Amniotic stem cell (primary cell): ENCODE data around the gene GPS1.

Experiments used
- DNase-seq: peaks from one replicate; lab custom pipeline; 2025; lab: John Stamatoyannopoulos, UW

Gene GPS1

DNA sequence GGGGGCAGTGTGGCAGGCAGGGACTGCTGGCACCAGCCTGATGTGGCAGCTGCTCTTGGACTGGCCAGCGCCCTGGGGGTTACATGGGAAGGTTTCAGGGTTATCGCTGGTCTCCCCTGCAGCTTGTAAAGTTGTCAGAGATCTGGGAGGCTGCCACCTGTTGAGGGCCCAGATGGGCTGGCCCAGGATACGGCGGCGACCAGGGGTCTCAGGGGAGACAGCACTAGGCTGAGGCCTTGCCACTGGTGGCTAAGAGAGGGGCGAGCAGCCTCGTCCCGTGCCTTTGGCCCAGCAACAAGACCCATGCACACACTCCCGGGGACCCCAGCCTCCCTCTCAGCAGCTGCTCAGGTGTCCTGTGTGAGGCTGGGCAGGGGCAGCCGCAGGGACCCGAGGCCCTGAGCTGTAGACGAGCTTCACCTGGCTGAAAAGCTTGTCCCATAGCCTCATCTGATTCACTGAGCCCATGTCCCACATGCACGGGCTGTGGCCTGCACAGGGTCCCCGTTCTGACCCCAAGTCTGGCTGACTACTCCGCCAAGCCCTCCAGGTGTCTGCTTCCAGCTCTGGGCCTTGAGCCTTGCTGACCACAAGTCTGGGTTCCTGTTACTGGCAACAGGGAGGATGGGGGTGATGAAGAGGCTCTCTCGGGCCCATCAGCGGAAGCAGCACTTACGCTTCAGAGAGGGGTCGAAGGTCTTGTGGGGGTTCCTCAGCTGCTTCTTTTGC is 7.7 kb downstream of the GPS1 start:
- no peak for DNase-seq

DNA sequence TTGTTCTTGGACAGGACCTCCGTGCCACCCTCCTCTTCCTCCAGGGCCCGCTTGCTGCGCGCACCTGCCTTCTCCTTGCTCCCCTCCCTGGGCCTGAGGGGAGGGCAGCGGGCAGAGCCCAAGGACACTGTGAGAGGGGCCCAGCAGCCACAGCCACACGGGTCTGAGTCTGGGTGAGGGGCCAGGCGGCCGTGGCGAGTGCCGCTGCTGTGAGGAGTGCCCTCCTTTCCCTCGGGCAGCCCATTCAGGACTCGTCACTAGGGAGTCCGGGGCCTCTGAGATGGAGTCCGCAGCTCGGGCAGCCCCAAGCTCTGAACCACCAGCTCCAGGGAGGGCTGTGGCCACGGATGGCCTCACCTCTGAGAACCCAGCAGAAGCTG is 8.3 kb downstream of the GPS1 start:
- no peak for DNase-seq

DNA sequence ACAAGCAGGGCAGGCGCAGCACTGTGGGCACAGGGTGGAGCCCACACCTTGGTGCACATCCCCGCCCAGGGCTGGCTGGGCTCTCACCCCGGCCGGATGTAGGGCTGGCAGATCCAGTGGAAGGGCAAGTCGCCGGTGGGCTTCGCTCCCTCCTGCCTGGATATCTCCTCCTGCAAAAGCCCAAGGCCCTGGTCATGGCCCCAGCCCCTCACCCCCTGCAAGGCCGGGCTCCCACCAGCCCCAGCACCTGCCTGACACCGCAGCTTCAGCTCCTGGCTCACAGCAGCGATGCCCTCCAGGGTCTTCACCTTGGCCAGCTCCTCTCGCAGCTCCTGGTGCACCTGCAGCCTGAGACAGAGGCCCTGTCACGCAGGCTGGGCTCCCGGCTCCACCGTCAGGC is 8.9 kb downstream of the GPS1 start:
- no peak for DNase-seq

DNA sequence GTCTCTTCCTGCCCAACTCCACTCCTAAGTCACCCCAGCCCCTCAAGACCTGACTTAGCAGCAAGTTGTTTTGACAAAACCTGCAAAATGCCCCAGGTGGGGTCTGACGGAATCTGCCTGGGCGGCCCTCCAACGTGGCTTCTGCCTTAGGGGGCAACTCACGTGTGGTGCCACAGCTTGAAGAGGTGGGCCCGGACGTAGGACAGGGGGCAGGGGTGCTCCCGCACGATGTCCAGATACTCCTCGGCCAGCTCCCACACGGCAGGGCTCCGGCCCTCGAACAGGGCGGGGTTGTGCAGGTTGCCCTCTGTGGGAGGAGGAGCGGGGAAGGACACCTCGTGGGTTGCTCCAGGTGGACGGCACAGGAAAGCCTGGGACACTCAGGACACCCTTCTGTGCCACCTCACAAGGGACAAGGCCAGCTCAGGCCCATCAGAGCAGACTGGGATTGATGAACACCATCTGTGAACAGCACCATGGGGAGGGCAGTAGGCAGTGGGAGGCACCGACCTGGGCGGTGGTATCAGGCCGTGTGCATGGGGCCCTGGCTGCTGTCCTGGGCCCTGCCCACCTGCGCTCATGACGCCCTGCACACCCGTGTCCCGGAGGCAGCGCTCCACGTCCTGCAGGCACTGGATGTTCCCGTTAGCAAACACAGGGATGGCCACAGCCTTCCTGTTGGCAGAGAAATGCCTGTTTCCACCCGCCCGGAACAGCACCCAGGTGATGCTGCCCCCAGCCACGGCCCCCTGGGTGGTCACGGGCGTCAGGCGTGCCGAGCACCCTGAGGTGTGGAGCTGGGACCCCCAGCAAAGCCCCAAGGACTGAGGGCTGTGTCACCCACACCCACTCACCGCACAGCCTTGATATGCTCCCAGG is 9.6 kb downstream of the GPS1 start:
- DNase-seq, result no peak

DNA sequence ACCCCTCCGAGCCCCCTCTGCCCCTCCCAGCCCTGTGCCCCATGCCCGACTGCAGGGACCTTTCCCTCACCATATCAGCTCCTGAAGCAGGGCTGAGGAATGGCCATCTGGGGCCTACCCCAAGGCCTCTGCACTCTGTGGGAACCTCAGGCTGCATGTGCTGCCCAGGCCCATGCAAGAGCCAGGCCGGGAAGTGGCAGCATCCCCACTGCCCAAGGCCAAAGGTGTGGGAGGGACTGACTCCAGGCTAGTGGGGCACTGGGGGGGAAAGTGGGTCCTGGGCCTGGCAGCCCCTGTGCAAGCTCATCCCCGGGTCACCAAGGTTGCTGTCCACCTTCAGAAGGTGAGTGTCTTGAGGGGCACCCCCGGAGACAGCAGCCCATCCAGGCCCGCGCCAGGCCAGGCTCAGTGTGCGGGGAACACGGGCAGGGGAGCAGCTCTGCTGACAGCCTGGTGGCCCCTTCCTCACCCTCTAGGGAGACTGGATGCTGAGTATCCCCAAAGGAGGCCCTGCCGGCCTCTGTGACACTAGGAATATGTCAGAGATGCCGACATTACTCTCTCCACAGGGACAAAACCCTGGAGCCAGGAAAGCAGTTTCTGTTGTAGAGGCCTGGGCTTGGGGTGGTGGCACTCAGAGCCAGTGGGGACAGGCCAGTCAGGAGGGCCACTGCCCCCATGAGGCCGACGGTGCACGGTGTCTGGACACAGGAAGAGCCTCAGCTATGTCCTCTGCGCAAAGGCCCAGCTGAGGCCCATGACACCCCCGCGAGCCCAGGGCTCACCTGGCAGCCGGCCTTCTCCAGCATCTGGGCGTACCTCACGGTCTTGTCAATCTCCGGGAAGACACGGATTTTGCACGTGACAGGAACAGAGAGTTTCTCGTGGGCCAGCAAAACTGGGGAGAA is 10.6 kb downstream of the GPS1 start:
- DNase-seq, result no peak

DNA sequence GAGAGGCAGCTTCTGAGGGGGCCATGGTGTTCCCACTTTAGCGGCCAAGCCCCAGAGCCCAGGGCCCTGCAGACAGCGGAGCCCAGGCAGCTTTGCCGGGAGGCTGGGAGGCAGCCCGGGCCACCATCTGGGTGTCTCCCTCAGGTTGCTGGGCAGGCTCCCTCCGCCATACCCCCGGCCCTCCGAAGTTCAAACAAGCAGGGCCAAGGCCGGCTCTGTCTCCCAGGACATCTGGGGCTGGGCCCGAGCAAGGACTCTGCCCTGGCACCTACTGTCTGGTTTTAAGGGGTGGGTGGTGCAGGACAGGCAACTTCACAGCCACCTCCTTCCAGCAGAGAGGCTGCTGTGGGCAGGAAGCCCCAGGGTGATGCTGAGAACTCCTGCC is 11.3 kb downstream of the GPS1 start:
- no peak for DNase-seq

DNA sequence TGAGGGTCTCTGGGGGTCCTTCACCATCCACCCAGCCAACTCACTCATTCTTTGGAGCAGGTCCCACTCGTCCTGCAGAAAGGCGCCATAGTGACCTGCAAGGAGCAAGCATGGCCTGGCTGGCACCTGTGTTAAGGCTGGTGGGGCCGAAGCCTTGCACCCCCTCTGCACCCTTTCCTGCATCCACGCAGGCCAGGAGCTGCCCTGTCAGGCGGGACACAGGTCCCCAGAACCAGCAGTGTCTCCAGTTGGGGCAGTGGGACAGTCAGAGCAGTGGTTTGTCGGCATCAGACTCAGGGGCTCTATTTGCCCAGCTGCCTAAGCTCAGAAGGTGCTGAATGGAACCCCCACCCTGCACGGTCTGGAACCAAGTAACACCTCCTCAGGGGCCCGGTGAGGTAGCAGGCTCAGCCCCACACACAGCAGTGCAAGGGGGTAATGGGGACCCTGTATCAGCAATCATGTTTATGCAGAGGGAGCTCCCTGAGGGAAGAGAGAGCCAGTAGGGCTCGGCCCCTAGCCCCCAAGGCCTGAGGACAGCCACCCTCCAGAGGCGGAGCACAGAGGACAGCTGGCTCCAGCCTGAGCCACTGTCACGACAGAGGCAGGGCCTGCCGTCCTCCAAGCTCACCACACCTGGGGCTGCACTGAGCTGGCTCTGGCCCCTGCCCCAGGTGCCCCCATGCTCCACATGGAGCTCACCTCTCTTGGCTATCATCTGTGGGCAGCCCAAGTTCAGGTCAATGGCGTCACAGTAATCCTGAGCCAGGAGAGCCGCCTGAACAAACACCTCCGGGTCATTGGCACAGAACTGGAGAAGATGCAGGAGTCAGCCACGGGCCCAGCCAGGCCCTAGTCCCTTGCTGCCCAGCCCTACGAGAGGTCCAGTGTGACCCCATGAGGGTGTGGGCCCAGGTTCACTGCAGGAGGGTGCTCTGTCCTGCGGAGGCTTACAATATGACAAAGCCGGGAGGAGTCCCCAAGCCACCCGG is 12.0 kb downstream of the GPS1 start:
- DNase-seq, result no peak

DNA sequence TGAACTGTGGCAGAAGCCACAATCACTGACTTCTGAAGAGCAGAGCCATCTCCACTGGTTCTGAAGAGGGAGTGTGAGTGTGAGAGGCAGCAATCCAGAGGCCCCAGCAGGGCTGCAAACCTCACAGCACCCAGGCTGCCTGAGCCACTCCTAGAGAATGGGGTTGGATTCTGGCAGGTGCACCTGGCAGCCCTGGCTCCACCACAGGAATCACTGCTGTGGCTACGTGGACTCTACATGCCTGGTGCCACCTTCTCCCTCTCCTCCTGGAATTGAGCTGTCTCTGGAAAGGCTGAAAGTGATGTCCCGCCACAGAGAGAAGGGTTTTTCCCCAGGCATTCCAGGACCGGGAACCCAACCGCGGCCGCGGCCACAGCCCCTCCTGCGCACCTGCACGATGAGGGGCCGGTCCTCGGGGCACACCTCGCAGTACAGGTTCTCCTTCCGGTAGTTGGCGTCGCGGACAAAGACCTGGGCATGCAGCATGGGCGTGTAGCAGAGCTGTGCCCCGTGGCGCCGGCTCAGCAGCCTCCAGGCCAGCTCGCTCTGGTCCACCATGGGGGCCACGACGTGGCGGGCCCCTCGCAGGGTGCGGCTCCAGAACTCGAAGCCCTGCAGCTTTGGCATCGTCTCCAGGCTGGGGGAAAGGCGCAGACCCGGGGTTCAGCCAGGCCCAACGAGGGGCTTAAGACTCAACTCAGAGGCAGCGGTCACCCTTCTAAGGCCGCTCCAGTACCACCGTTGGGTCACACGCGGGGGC is 12.9 kb downstream of the GPS1 start:
- no peak for DNase-seq

DNA sequence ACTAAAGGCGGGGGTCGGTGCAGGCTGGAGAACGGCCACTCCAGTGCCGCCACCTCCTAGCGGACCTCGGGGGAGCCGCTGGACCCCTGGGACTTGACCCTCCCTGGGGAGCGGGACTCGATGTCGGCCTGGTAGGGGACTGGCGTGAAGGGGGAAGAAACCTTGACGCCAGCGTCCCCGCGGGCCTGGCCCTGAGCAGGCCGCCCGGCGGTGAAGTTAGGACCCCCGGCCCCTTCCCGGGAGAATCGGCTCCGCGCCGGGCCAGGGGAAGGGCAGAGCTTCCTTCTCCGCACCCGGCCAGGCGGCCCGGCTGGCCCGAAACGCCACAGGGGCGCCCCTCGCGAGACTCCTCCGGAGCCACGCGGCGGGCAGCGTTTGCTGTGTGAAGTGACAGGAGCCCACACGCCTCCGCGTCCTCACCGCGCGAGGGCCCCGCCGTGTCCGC is 13.5 kb downstream of the GPS1 start:
- no peak for DNase-seq

DNA sequence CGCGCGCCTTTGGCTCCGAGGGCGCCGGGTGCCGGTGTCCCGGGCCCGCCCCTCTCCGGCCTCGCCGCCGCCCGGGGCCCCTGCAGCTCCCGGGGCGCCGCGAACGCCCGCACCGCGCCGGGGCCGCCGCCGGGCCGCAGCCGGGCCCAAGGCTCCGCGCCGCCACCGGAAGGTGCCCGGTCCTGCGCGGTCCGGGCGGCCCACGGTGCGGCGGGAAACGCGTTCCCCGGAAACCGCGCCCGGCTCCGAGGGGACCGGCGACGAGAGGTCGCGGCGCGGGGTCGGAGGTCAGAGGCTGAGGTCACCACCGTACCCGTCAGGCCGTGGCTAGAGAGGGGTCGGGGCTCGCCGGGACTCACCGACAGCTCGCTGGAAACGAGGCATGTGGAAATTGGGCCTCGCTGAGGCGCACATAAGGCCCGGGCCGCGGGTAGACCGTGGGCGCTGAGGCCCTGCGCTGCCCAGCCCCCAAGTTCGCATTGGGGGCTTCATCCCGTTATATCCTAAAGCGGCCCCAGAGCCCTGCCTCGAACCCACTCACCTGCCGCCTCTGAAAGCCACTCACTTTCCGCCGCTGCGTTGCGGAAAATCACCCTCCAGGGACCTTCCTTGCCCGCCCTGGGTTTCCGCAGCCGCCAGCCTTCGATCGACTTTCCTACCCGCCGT is 14.1 kb downstream of the GPS1 start, which contains the start of gene DUS1L:
Gene DUS1L (minus strand): TSS at position 167 of the 666 bp plus-strand sequence. CDS start 745 bp downstream, outside the sequence.
- no peak for DNase-seq

DNA sequence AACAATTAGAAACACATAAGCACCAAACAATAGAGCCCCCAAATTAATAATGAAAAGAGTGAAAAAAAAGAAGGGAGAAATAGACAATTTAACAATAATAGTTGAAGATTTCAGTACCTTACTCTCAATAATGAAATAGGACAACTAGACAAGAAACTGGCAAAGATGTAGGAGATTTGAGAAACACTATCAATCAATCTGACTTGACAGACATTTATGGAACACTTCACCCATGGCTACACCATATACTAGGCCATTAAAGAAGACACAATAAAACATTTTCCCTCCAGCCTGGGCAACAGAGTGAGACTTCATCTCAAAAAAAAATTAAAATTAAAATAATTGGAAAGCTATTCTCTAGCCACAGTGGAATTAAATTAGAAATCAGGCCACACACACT is 18.9 kb downstream of the GPS1 start:
- DNase-seq, result no peak

DNA sequence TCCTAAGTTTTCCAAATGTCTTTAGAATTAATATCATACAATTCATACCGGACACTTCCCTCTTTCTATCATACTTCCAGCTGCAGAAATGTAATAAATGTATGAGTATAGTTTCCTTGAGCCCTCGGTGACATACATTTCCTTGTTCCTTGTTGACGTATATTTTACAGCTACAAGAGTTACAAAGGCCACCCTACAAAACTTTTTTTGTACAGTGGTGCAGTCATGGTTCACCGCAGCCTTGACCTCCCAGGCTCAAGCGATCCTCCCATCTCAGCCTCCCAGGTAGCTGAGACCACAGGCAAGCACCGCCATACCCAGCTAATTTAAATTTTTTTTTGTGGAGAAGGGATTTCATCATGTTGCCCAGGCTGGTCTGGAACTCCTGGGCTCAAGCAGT is 21.1 kb downstream of the GPS1 start:
- no peak for DNase-seq

DNA sequence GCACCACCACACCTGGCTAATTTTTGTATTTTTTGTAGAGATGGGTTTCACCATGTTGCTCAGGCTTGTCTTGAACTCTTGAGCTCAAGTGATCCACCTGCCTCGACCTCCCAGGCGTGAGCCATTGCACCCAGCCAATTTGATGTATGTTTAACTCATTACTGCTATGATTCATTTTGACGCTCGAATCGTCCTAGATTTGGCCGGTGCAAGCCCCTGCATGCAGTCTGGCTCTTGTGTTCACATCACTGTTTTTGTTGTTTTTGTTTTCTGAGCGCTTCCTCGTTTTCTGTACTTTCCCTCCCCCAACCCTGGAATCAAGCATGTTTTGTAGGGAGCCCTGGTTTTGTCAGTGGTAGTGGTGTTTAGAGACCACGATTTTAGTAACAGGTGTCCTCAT is 21.7 kb downstream of the GPS1 start:
- DNase-seq, result no peak

DNA sequence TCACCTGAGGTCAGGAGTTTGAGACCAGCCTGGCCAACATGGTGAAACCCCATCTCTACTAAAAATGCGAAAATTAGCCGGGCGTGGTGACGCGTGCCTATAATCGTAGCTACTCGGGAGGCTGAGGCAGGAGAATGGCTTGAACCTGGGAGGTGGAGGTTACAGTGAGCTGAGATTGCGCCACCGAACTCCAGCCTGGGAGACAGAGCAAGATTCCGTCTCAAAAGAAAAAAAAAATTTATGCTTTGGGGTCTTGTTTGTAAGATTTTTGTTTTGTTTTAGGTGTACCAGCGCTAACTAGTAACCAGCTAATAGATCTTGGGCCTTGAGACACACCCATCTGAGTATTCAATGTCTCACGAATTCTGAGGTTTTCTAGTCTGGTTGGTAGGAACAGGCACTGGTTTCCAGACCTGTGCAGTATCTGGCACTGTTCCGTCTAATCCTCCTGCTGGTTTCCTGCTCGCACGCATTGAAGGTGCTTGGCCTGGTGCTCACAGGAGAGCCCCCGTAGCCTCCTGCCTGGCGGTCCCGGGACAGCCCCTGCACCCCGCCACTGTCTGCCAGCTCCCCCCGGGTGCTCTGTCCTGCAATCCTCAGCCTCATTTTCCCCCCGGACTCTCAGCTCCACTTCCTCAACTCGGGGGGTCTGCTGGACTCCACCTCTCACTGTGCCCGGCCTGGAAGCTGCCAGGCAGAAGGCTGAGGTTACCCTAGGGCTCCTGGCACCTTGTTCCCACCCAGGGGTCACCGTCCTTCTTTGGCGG is 24.5 kb downstream of the GPS1 start:
- no peak for DNase-seq

DNA sequence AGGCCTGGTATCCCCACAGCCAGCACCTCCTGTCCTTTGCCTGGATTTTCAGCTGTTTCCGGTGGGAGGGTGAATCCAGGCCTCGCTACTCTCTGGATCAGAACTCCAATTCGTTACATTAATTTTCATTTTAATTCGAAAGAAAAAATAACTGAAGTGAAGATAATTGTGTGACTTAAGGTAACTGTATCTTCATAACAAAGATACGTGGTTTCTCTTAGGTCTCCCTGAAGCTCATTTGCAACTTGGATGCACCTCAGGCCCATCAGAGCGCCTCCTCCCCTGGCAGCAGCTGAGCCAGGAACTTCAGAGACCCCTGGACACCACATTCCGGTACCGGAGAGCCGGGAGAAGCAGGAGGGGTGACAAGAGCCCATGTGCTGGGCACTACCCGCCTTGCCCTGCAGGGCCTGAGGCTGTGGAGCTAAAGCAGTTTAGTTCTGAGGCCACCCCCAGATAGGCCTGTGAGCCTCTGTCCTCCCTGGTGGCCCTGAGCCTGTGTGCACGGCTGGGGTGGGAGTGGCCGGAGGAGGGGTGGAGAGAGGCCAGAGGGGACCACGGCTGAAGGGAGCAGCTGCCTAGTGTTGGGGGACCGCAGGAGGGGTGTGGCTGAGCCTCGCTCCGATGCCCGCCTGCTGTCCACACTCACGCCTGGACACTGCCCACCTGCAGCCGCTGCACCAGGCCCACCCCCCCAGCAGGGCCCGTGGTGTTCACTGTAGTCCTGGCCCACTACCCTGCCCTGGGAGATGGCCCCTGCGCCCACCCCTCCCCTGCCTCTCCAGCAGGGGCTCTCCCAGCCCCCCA is 25.3 kb downstream of the GPS1 start:
- DNase-seq, result no peak

DNA sequence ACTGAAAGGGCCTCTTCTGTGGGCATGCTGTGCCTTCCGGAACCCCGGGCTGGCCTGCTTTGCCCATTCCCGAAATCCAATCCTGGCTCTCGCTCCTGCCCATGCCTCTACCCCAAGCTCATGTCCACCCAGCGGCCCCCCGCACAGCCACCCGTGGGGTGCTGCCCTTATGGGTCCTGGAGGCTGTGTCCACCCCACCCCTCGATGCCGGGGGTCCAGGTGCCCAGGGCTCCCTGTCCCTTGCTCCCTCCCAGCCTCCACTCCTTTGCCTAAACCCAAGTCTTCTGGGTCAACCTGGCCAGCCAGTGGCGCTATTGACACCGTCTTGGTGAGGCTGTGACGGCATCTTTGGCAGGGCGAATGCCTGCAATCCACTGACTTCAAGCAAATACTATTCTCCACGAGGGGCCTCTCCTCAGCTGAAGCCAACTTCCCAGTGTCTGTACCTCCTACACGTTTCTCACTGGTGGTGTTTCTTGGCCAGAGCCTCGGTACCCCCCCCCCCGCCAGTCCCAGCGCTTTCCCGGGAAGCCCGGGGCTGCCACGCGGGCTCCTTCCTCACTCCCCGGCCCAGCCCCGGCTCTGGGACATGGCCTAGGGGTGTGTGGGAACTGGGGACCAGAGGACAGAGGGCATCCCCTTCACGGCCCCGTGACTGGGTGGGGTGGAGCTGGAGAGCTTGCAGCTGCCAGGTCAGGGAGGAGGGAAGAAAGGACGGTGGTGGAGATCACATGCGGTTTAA is 26.1 kb downstream of the GPS1 start:
- DNase-seq, result no peak

DNA sequence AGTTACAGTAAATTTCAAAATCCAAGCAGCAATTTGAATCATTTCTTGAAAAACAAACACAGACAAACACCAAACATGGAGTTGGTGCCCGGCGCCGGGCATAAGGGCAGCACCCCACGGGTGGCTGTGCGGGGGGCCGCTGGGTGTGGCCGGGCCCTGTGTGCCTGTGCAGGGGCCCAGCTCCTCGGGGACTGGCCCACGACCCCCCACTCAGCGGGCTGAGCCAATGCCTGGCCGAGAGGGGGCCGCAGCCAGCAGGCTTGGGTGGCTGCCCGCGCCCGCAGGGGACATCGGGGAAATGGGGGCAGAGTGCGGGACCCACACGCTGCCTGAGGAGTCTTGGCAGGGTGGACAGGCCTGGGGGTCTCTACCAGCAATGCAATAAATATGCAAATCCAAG is 26.7 kb downstream of the GPS1 start:
- no peak for DNase-seq
